ENCODE measurements around the gene SFN. TPM values are rescaled to one million over a fixed set of nuclear protein-coding genes. Genes with fewer than 3 reads are reported as not detected.

The SFN gene
- total and polyA plus RNA-seq, 2 of the 4 experiments (the other 2 are of a cell fraction), result 0.18 to 0.34 TPM

GRCh38 chr1:26833432-26834405, 29.2 kb upstream of the SFN start:
- Histone ChIP-seq H3K23ac (ENCODE audit: low read depth, low read length) (no peak overlapping the region), H3K9me1 (ENCODE audit: insufficient read depth, low read length) (peaks cover 13% of the 10 kb centered on the region), H4K20me1 (ENCODE audit: insufficient read depth, low read length) (peaks cover 28% of the 10 kb centered on the region), H2AK9ac (replicated peaks; ENCODE audit: low read depth, low read length, poor library complexity) (no peak overlapping the region), H3K9me3 (ENCODE audit: control insufficient read depth, insufficient read depth, low read length) (no peaks in the 10 kb centered on the region), H3K27me3 (ENCODE audit: control insufficient read depth, insufficient read depth, low read length) (no peaks in the 10 kb centered on the region), H2BK20ac (ENCODE audit: low read depth, low read length) (no peak overlapping the region), H2AFZ (replicated peaks; ENCODE audit: low read length, poor library complexity) (no peak overlapping the region), H3K14ac (replicated peaks; ENCODE audit: low read depth, low read length) (no peak overlapping the region), H4K91ac (ENCODE audit: insufficient read depth, low read depth, low read length) (no peak overlapping the region), H3K36me3 (ENCODE audit: control insufficient read depth, insufficient read depth, low read length) (peaks cover 50% of the 10 kb centered on the region), H2BK5ac (ENCODE audit: low read depth, low read length, poor library complexity, severe bottlenecking) (no peak overlapping the region), H3K56ac (ENCODE audit: extremely low read depth, insufficient read depth, low read length) (no peak overlapping the region), H3K9ac (ENCODE audit: low read depth, low read length) (no peak overlapping the region), H3K4ac (ENCODE audit: low read depth, low read length) (no peak overlapping the region), H4K5ac (ENCODE audit: low read depth, low read length) (no peak overlapping the region), H3K79me1 (ENCODE audit: low read depth in 1 of 2, low read length in 2 of 2) (peaks cover 28 to 41% of the 10 kb centered on the region in 2 experiments), H3K18ac (ENCODE audit: low read depth, low read length) (no peak overlapping the region), H3K4me1 (ENCODE audit: control insufficient read depth, insufficient read depth, low read length) (peaks cover 9% of the 10 kb centered on the region), H2BK15ac (ENCODE audit: low read depth, low read length) (no peak overlapping the region), H2AK5ac (ENCODE audit: low read depth, low read length) (no peak overlapping the region), H3K27ac (ENCODE audit: insufficient read depth, low read length) (no peak overlapping the region), H2BK120ac (ENCODE audit: low read depth, low read length) (no peak overlapping the region), H3K4me3 (ENCODE audit: insufficient read depth, low read depth, low read length) (no peak overlapping the region), H4K8ac (ENCODE audit: low read depth in 2 of 2, low read length in 2 of 2) (no peak overlapping the region), H3K4me2 (ENCODE audit: low read depth, low read length) (no peak overlapping the region)
- BruUV-seq (replicated peaks), result no TSS peak
- dilution Hi-C loops (cut with HindIII; ENCODE audit: low sequenced_read_pairs, unreplicated experiment) (no loop called here), in situ Hi-C loops (cut with MboI; ENCODE audit: low sequenced_read_pairs) (no loop called here), intact Hi-C loops (cut with micrococcal nuclease) (no loop called here)
- ChIA-PET CTCF (no interaction called here), POLR2A (ENCODE audit: unreplicated experiment) (no interaction called here)
- ATAC-seq (ENCODE audit: low read depth) (no peak), DNase-seq (no peak)
- WGBS, 2 experiments (ENCODE audit: extremely low coverage in 2 of 2, insufficient read length in 1 of 2), result 87% methylated on average over 10 of the region's 23 CpGs; no CpG with 5 or more reads in 1 of the 2 experiments
- TF ChIP-seq MAZ (IDR thresholded peaks at IDR 0.05; ENCODE audit: borderline replicate concordance, low read depth, low read length) (no peak), CEBPB (IDR thresholded peaks at IDR 0.05; ENCODE audit: low read depth, low read length) (no peak), FOS (IDR thresholded peaks at IDR 0.05; ENCODE audit: low read depth, low read length) (no peak), CHD1 (IDR thresholded peaks at IDR 0.05; ENCODE audit: low read depth, low read length) (no peak), RFX5 (IDR thresholded peaks at IDR 0.05; ENCODE audit: low read depth, low read length) (no peak), MXI1 (IDR thresholded peaks at IDR 0.05; ENCODE audit: borderline replicate concordance, low read depth, low read length) (no peak), SMC3 (IDR thresholded peaks at IDR 0.05; ENCODE audit: low read depth, low read length) (no peak), USF2 (IDR thresholded peaks at IDR 0.05; ENCODE audit: low read depth, low read length) (no peak), RAD21 (IDR thresholded peaks at IDR 0.05; ENCODE audit: low read length) (no peak), MAFK (IDR thresholded peaks at IDR 0.05; ENCODE audit: low read depth, low read length) (no peak), POLR2A (IDR thresholded peaks at IDR 0.05; ENCODE audit: low read depth, low read length) (no peak), RCOR1 (IDR thresholded peaks at IDR 0.05; ENCODE audit: insufficient replicate concordance, low read length) (no peak), CTCF (conservative IDR thresholded peaks at IDR 0.05; ENCODE audit: low read depth, low read length) (no peak)
